GM03348 (cell line): Measurements from ENCODE around the gene PLXNB2.

Experiments used
- DNase-seq: peaks from one replicate; pipeline ENCODE4 v3.0.0; 2012; ENCODE audit warnings: low spot score

Gene PLXNB2

DNA sequence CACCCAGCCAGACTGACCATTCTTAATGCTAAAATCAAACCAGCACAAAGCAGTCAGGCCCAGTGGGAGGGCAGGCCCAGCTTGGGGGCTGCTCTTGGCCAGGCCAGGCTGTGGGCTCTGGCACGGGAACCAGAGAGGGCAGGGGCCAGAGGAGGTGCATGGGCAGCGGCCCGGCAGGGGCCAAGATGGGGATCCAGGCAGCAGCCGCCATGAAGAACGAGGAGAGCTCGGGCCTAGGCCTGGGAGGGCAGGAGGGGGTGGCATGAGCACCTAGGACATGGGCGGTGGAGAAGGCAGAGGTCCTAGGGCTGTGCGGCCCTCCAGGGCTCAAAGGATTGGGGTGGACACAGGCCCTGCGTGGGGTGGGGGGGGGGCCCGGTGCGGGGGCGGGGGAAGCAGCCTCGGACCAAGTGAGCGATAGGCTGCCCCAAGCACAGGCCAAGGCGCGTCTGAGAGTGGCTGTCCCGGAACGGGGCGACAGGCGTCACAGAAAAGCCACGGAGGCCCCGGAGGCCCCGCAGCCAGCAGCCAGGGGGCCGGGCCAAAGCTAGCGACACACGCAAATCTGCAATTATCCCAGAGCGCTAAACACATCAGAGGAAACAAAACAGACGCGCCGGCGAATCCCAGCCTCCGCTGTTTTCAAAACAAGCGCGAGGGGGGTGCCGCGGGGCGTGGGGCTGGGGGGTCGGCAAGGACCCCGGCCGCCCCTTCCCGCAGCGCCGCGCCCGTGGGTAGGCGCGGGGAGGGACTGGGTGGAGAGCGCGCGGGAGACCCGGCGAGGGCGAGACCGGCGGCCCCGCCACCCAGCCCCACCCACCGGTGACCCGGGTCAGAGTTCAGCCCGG is 8.3 kb downstream of the PLXNB2 start:
- no peak for DNase-seq

DNA sequence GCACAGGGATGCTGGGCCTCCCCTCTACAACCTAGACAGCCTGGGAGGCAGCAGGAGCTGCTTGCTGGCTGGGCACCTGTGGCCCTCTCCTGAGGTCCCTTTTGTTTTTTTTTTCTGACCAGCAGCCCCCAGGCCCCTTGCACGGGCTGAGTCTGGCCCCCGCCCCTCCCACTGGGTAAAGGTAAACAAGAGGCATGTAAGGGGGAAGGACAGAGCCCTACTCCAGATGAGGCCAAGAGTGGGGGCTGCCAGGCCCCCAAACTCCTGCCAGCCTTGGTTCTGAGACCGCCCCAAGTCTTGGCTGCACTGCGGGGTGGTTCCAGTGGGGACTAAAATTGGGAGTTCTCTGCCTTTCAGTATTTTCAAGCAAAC is 9.2 kb downstream of the PLXNB2 start:
- no peak for DNase-seq

DNA sequence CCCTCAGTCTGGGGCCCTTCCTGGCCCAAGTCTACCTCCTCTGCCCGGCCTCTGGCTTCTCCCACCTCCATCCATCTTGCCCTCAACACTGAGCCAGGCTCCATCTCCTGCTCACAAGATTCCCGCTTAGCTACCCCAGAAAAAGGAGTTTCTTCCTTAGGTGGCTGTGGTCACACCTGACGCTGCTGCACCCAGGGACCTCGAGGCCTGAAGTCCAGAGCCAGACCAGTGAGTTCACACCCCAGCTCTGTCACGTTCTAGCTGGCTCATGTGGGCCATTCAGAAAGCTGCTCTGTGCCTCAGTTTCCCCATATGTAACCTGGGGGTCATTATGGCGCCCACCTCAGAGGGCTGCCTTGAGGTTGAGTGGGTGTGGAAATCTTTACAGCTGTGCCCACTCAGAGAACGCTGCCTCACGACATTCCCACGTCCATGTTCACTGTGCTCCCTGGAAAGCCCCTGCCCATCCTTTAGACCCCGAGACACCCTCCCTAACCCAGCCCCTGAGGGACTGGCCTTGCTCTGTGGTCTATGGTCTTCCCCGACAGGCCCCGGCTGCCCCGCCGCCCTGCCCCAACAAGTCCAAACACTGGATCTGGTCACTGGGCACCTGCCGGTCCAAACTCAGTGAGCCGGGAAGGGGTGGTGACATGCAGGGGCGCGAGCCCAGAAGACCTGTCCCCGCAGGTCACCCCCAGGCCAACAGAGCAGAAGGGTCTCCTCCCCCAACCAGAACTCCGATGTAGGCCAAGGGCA is 9.8 kb downstream of the PLXNB2 start:
- no peak for DNase-seq

DNA sequence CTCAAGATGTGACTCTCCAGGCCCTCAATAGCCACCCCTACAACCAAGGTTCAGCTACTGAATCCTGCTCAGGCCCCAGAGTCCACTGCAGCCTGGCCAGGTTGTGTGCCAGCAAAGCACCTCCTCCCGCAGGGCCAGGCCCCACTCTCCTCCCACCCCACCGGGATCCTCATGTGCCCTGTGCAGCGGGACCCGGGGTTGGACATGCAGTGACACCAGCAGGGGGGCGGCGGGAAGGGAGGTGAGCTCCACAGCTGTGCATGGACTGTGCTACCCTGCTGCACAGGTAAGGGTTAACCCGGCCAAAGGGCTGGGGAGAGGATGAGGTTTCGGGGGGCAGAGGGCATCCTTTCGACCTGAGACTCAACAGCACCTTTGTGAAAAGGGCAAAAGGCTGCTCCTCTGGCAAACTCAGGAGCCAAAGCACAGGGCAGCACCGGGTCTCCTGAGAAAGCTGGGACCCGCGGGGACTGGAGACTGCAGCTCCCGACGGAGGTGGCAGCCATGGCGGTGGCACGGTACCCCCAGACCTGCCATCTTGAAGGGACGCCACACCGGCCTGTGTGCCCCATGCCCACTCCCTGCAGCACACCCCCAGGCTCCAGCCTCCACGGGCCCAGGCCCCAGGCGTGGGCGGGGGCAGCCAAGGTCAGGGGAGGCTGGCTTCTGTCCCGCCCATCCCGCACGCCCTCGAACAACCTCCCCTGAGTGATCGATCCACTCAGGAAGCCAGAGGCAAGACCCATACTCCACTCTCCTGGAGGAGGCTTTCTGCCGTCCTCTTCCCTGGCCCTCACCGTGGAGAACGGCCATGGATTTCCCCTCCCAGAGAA is 10.6 kb downstream of the PLXNB2 start:
- no peak for DNase-seq

DNA sequence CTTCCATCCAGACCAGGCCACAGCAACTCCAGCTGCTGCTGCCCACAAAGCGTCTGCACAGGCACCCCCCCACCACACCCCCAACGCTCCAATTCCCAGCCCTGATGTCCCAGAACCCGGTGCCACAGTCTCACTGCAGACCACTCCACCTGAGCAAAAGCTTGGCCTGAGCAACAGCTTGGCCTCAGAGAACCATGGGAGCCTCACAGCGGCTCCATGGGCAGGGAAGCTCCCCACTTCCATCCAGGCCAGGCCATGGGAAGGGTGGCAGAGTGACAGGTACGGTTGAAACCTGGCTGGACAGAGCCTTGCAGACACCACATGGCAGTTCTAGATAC is 13.2 kb downstream of the PLXNB2 start:
- no peak for DNase-seq

DNA sequence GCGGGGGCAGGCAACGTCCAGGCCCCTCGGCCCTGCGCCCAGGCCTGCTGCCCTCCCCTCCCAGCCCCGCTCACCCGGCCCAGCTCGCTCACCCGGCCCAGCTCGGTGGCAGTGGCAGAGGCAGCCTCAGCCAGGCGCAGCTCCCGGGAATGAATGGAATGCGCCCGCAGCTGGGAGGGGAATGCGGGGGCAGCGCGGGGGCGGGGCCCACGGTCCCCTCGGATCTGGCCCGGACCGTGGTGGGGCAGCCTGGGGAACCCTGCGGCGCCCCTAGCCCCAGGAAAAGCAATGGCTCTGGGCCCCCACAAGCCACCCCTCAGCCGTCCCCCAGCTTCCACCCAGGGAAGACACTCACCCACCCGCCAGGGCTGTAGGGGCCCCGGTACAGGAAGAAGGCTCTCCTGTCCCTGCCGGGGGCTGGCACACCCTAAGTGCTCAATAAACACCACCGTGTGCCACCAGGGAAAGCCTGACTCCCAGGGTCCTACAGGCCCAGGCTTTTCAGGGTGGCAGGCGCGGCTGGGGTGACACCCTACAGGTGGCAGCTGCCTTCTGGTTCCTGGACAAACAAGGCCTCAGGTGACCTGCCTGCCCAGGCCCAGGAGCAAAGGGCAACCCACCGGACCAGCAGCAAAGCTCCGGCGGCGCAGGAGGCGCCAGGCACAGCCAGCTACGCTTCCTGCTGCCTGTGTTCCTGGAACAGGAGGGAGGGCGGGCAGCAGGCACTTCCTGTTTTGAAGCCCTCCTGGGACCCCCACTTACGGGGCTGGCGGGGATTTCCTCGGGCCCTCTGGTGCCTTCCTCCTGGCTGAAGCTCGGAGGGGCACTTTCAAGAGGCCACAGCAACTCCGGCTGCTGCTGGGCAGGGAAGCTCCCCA is 13.8 kb downstream of the PLXNB2 start:
- peak; percentile 94 for DNase-seq

DNA sequence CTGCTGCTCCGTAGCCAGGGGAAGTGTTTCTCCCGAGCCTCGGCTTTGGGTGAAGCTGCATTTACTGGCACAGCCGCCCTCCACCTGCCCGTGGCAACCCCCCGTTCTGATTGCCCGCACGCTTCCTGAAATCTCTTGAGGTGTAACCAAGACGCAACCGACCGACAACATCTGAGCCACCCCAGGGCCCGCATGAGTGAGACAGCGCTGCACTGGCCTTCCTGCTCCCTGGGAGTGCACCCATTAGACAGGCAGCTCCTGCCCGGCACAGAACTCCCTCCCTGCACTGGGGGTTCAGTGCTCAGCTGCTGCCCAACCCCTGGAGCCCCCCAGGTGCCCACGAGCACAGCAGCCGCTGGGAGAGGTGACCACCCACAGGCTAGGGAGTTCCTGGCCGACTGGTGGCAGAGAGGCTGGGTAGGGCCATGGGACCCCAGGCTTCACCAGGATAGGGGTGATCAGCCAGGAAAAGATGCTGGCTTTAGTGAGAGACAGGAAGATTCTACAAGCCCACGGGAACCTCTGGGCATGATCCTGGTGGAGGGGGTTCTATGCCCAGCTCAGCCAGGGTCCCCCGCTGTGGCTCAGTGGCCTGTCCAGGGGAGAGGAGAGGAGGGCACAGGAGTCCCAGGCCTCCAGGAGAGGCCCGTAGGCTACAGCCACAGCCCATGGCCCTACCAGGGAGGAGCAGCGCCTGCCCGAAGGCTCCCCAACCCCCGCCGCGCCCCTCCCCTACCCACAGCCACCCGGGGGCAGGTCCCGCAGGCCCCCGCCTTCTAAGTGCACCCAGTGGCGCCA is 14.6 kb downstream of the PLXNB2 start:
- no peak for DNase-seq

DNA sequence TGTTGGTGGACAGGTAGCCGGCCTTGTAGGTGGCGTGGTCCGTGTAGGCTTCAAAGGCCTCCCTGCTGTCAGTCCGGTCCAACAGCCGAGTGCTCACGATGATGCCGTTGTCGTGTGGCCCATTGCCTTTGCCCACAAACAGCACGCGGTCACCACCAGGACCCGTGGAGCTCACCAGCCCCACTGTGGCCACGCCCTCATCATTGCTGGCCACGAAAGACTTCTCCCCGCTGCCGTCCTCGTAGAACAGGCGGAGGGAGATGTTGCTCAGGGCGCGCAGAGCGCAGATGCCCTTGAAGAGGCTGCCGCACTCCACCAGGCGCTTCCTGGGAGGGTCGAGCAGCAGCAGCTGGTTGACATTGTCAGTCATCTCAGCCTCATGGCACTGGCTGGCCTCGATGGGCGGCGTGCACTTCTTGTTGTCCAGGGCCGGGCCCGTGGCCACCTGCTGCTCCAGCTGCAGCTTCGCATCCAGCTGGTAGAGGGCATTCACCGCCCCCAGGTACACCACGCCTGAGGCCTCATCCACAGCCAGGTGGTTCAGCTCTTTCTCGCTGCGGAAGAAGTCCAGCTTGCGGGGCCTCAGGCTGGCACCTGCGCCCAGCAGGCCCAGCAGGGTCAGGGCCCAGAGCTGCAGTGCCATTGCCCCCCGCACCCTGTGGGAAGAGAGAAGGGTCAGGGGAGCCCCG is 17.4 kb downstream of the PLXNB2 start:
- no peak for DNase-seq

DNA sequence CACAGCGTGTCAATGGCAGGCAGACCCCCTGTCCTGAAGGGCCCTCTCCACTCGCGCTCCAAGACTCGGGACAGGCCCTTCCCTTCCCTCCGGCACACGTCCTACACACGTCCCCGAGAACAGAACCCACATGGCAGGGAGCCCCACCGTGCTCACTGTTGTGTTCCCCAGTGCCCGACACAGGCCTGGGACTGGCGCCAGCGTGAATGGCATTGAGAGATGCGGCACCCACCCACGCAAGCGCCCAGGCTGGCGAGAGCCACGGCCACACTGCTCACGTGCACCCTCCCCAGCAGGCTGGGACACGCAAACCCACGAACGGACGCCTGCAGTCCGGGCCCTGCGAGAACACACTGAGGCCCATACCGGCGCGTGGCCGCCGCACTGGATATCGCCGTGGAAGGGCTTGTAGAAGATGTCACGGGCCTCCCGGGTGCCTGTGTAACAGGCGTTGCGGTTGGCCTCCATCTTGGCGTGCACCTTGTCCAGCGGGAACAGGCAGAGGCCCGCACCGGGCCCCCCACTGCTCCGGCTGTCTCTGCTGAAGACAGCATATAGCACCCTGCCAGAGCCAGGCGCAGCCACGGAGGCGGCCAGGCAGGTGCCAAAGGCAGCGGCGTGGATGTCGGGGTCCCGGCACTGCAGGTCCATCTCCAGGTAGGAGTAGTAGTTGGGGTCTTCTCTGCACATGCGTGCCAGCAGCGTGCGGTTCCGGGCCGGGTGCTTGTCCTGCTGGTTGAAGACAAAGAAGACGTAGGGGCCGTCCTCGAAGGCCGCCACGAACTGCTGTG is 18.1 kb downstream of the PLXNB2 start:
- DNase-seq = no peak

DNA sequence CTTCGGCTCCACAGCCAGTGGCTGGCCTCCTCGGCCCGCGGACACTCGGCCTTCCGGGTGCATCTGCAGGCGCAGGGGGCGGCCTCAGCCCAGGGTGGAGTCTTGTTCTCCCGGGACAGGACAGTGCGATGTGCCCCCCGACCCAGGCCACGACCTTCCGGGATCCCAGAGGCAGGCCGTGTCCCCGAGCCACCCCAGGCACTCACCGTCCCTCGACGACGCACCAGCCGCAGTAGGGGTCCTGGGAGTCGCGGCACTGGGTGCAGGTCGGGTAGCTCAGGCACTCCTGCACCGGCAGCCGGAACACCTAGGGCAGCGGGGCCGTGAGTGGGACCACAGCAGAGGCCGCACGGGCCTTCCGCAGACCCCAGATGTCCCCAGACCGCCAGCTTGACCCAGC is 19.7 kb downstream of the PLXNB2 start:
- no peak for DNase-seq

DNA sequence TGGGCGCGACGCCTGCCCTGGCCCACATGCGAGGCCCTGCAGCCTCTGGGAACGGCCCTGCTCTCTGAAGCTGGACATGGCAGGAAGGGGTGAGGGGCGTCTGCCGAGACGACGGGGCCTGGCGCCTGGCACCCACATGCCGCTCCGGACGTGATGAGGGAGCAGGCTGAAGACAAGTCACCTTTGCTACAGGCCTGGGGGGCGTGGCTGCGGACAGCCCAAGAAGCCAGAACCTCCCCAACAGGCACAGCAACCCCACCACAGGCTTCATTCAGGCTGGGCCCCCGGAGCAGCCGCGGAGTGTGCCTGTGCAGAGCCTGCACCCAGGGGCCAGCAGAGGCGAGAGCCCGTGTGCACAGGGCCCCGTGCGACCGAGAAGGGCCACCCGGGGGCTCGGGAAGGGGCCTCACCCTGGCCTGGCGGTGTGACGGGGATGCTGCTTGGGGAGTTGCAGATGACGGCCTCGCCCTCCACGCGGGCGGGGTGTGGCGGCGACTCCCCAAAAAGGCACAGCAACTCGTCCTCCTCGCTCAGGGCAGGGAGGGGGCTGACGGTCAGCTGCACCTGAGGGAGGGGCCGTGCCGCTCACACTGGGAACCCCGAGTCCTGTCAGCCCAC is 20.6 kb downstream of the PLXNB2 start:
- DNase-seq = no peak

DNA sequence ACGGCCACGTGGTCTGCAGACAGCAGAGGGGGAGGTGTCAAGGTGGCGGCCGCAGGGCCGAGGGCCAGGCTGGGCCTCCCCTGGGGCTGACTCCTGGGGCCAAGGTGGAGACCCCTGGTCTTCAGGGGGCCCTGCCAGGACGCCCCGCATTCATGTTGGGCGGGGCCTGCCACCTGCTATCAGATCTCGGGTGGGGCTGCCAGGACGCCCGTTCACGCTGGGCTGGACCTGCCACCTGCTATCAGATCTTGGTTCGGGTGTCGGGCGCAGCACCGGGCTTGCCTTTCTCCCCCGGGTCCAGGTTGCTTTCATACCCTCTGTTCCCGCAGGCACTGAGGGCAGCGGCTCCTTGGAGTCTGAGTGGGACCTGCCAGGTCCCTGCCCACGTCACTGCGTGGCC is 21.2 kb downstream of the PLXNB2 start:
- DNase-seq = no peak

DNA sequence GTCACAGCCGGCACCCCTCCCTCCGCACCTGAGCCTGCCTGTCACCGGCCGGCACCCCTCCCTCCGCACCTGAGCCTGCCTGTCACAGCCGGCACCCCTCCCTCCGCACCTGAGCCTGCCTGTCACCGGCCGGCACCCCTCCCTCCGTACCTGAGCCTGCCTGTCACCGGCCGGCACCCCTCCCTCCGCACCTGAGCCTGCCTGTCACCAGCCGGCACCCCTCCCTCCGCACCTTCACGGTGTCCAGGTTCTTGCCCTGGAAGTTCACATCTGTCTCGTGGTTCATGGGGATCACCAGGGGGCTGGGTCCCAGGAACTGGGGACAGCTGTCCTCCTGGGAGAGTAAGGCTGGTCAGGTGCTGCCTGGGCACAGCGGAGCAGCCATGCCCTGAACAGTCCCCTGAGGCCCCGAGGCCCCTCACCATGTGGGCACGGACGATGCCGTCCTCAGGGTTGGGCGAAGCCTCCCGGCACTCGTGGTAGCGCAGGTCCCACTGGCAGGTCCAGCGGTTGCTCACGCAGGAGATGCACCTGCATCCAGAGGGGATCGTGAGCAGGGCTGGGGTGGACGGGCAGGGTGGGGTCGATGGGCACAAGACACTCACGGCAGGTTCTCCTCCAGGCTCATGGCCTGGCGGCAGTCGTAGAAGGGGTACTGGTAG is 21.7 kb downstream of the PLXNB2 start:
- DNase-seq = no peak

DNA sequence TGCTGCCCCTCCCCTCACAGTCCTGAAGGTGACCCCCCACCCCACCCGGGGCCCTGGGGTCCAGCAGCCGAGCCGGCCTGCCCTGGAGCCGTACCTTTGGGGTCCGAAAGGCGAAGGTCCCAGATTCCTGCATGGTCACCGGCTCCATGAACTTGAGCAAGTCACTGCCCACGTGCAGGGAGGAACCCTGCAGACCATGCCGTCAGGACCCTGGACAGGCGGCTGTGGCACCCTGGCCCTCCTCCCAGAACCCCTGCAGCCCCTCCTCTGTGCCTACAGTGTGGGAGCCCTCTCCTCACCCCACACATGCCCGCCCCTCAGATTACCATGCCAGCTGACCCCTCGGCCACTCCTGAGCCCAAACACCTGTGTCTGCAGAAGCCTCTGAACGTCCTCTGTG is 23.0 kb downstream of the PLXNB2 start:
- DNase-seq = no peak

DNA sequence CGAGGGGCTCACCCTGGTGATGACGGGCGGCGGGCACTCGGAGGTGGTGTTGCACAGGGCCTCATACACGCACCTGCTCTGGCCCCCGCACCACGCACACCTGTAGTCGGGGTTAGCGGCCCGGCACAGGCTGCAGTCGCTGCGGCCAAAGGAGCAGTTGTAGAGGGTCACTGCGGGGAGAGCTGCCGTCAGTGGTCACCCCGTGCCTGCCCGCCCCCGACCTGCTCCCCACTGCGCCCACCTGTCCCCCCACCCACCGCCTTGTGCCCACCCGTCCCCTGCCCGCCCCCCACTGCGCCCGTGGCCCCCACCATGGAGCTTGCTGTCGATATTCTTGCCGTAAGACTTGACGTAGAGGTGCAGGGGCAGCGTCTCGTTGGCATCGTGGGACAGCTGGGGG is 23.6 kb downstream of the PLXNB2 start:
- no peak for DNase-seq

DNA sequence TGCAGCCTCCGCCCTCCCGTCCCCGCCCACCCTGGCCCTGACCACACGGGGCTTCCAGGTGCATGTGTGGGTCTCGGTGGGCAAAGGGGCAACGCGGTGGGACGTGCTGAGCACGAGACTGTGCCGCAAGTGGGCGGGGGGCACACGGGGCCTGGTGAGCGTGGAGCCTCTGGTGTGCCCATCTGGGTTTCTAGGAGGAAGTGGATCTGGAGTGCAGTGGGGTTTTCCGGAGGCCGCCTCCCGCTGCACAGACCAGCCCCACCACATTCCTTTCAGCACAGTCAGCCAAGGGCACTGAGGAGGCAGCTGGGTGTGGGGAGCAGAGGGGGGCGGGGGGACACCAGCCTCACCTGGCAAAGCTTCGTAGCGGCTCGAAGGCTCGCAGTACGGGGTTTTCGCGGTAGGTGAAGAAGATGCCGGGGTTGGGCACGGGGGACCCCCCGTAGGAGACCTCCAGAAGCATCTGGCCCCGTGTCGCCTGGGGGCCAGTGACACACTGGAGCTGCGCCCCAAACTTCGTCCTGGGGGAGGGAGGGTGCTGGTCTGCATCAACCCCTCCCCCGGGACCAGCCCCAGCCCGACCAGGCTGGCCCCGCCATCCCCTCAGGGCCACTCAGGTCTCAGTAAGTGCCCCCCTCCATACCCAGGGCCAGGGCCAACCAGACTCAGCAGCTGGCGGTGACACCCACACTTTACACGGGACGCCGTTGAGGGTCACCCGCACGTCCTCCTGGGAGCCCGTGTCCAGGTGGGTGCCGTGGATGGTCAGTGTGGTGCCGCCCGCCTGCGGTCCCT is 24.9 kb downstream of the PLXNB2 start:
- peak; percentile 82 for DNase-seq

DNA sequence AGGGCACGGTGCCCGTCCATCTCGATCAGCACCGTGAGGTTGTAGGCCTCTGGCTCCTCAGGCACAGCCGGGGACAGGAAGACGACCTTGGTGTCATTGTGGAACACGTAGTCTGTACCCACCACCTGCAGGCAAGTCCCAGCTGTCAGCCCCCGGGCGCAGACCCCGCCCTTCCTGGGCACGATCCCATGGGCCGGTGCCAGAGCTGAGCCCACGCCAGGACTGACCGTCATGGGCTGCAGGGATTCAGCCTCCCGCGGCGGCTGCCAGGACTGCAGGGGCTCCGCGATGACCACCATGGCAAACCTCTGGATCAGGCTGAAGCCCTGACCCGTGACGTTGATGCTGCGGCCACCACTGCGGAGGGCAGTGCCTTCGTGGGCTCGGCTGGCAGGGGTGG is 25.5 kb downstream of the PLXNB2 start:
- no peak for DNase-seq

DNA sequence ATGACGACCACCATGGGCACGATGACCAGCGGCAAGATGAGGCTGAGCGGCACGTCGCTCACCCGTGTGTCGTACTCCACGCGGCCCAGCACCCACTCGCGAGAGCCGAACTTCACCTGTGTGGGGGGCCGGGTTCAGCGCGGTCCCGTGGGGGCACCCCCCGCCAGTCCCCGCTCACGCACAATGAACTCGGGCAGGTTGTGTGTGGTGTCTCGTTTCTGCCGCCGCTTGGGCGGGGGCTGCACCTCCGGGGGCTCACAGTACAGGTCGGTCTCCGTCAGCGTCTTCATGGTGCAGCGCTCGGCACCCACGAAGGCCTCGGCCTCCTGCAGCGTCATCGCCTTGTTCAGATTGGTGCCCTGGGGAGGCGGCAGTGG is 26.1 kb downstream of the PLXNB2 start:
- DNase-seq = no peak
